ENCODE results near the gene TTC33.

Gene TTC33

DNA sequence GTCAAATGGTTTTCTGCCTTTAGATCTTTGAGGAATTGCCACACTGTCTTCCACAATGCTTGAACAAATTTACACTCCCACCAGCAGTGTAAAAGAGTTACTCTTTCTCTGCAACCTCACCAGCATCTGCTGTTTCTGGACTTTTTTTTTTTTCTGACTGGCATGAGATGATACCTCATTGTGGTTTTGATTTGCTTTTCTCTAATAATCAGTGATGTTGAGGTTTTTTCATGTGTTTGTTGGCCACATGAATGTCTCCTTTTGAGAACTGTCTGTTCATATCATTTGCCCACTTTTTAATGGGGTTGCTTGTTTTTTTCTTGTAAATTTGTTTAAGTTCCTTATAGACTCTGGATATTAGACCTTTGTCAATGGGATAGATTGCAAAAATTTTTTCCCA lies 205.3 kb downstream of the TTC33 start:
- TF ChIP-seq, protein P1, sequence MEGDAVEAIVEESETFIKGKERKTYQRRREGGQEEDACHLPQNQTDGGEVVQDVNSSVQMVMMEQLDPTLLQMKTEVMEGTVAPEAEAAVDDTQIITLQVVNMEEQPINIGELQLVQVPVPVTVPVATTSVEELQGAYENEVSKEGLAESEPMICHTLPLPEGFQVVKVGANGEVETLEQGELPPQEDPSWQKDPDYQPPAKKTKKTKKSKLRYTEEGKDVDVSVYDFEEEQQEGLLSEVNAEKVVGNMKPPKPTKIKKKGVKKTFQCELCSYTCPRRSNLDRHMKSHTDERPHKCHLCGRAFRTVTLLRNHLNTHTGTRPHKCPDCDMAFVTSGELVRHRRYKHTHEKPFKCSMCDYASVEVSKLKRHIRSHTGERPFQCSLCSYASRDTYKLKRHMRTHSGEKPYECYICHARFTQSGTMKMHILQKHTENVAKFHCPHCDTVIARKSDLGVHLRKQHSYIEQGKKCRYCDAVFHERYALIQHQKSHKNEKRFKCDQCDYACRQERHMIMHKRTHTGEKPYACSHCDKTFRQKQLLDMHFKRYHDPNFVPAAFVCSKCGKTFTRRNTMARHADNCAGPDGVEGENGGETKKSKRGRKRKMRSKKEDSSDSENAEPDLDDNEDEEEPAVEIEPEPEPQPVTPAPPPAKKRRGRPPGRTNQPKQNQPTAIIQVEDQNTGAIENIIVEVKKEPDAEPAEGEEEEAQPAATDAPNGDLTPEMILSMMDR (IDR thresholded peaks at IDR 0.05; ENCODE audit: low read depth, low read length): no peak
- no peak for DNase-seq (ENCODE audit: extremely low read depth, low read depth)

- DNase-seq (ENCODE audit: extremely low read depth, low read depth): no peak
- TF ChIP-seq, protein P1 (IDR thresholded peaks at IDR 0.05; ENCODE audit: low read depth, low read length): no peak
These were observed 206.1 kb downstream of the TTC33 start for GRCh38 chr5:40549616-40550015.

DNA sequence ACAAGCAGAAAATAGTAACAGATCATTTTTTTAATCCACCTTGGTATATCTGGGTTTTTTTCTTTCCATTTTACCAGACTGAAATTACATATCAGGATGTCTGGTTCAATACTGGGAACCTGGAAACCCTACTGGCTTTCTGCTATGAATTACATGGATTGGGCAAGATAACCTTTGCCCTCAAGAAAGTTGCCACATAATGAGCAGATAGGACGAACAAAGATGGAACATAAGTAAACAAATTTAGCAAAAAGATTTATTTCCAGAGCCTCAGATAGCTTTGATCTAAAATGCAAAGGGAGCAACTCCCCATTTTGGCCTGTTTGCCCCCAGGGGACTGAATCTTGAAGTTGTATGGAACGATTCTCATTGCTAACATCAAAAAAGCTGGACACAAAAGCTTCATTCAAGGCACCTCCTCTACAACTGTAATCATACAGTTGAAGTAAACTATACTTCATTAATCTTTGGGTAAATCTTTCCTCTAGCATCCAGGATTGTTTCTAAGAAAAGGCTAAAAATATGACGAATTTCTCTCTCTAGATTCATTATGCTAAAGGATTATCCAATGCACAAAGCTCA lies 207.7 kb downstream of the TTC33 start:
- no peak for DNase-seq (ENCODE audit: extremely low read depth, low read depth)
- TF ChIP-seq, protein P1 (IDR thresholded peaks at IDR 0.05; ENCODE audit: low read depth, low read length): no peak

DNA sequence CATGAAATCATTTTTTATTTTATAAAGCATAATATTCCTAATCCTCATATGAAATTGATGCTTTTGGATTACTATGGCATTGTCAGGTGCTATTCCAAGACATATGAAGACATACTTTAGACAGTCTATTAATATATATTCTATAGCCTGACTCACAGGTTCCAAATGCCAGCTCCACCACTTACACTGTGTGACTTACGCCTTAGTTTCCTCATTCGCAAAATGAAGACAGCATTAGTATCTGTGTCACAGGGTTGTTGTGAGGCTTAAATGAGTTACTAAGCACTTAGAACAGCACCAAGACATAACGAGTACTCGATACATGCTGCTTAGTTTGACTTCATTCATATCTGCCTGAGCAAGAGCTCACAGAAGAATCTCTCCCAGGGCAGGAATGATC lies 208.2 kb downstream of the TTC33 start:
- no peak for DNase-seq (ENCODE audit: extremely low read depth, low read depth)

DNA sequence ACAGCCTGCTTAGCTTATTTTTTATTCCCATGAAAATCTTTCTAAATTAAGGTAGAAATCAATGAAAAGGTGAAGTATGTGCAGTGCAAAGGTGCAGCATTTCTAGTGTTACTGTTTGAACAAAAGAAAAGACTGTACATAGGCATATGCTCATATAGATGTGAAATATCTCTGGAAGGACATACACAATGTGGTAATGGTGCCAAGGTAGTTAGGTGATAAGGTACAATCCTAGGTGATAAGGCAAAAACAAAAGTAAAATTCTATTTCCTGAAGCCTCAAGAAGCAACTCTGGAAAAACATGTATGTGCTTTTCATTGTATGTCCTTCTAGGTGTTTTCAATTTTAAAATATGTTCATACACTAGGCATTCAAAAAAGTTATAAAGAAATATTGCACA lies 215.5 kb downstream of the TTC33 start:
- no peak for DNase-seq (ENCODE audit: extremely low read depth, low read depth)

More for the DNA sequence above, 208.2 kb downstream of the TTC33 start:
- TF ChIP-seq, protein P1 (IDR thresholded peaks at IDR 0.05; ENCODE audit: low read depth, low read length): no peak

DNA sequence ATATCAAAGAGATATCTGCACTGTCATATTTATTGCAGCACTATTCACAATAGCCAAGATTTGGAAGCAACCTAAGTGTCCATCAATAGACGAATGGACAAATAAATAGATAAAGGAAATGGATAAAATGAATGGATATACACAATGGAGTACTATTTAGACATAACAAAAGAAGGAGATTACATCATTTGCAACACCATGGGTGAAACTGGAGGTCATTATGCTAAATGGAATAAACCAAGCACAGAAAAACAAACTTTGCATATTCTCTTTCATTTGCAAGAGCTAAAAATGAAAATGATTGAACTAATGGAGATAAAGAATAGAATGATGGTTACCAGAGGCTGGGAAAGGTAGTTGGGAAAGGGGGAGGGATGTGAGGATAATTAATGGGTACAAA lies 231.1 kb downstream of the TTC33 start:
- TF ChIP-seq, protein P1 (IDR thresholded peaks at IDR 0.05; ENCODE audit: low read depth, low read length): no peak
- no peak for DNase-seq (ENCODE audit: extremely low read depth, low read depth)

More for the DNA sequence above, 215.5 kb downstream of the TTC33 start:
- TF ChIP-seq, protein P1 (IDR thresholded peaks at IDR 0.05; ENCODE audit: low read depth, low read length): no peak

DNA sequence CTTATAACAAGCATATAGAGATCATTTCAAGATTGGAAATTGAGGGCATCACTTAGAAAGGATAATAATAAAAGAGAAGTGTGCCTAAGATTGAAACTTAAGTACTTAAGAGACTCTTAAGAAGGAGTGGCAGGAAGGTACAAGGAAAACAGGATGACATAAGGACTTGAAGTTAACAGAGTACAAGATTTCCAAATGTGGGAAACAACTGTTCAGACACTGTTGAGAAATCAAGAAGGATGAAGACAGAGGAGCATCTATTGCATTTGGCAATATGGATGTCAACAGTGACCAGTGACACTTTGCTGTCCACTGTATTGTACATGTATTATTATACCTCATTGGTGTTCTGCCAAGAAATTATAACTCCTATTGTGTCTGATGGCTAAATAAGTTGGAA lies 233.8 kb downstream of the TTC33 start:
- TF ChIP-seq, protein P1 (IDR thresholded peaks at IDR 0.05; ENCODE audit: low read depth, low read length): no peak

More for the DNA sequence above, 233.8 kb downstream of the TTC33 start:
- DNase-seq (ENCODE audit: extremely low read depth, low read depth): no peak

Data from AG09319 (cell line).